A549 (cell line): Measurements from ENCODE around the gene LRRC38. TPM values are rescaled to one million over a fixed set of nuclear protein-coding genes. Genes with fewer than 3 reads are reported as not detected.

Experiments
- ATAC-seq, 2 experiments: fragments of 200-7000 bp in 1 of 2; fragments of >200 bp in 1 of 2; cut with Nextera tagmentation in 1 of 2; cut with Tn5 transposase in 1 of 2; 3 replicates each; pipeline versions ENCODE4 v1.8.0 to v1.9.1; 2018 to 2020; ENCODE audit warnings: mild to moderate bottlenecking in 1 of 2, moderate library complexity in 1 of 2
- CTCF ChIA-PET: fragments of 300-600 bp; sonication (Branson Sonifier 250); formaldehyde crosslinking; extraction: SDS; loops from one replicate; lab custom pipeline; 2021; ENCODE audit warnings: antibody characterized with exemption, inconsistent platforms; lab: Yijun Ruan, JAX
- POLR2A ChIA-PET: fragments of 350-600 bp; formaldehyde crosslinking; extraction: SDS; loops from one replicate; lab custom pipeline; 2021; ENCODE audit warnings: antibody characterized with exemption, inconsistent platforms; lab: Yijun Ruan, JAX
- DNase-seq, 2 experiments: peaks; one replicate each; pipeline versions ENCODE4 v3.0.0 to v3.0.0-alpha.2; 2011 to 2016; ENCODE audit warnings: low read depth in 1 of 2, low spot score in 1 of 2
- FAIRE-seq: peaks from 2 replicates; lab custom pipeline; 2011; peaks lifted over from hg19 to GRCh38; lab: Jason Lieb, UNC
- H3K27ac ChIP-seq, 2 experiments: fragments of >200 bp; sonication (Bioruptor Twin); formaldehyde crosslinking; 3 replicates each; pipeline ENCODE4 v1.5.1; 2016 to 2017
- H3K4me1 ChIP-seq: fragments of >200 bp; sonication (Bioruptor Twin); formaldehyde crosslinking; 3 replicates; pipeline ENCODE4 v1.6.1; 2016
- H3K4me2 ChIP-seq: fragments of >200 bp; sonication (Bioruptor Twin); formaldehyde crosslinking; 3 replicates; pipeline ENCODE4 v1.6.1; 2016
- H3K4me3 ChIP-seq: fragments of >200 bp; sonication (Bioruptor Twin); formaldehyde crosslinking; 3 replicates; pipeline ENCODE4 v1.5.1; 2016
- H3K9me3 ChIP-seq: fragments of >200 bp; sonication (Bioruptor Twin); formaldehyde crosslinking; 3 replicates; pipeline ENCODE4 v1.6.1; 2016
- ATOH8 ChIP-seq: fragments of 250-450 bp; sonication (Bioruptor Pico); IDR thresholded peaks from 2 replicates; pipeline ENCODE4 v1.5.0; 2020; ENCODE audit warnings: low read depth, mild to moderate bottlenecking, moderate library complexity
- CBX8 ChIP-seq: fragments of 200-600 bp; sonication (generic); IDR thresholded peaks from 2 replicates; pipeline ENCODE4 v1.6.1; 2016
- CEBPB ChIP-seq, 2 experiments: fragments of >200 bp in 1 of 2; sonication (Bioruptor Twin) in 1 of 2; formaldehyde crosslinking in 1 of 2; IDR thresholded peaks; 2 replicates each; pipeline ENCODE4 v1.6.1; 2012 to 2016
- CHD4 ChIP-seq: fragments of 200-600 bp; sonication (generic); IDR thresholded peaks from 2 replicates; pipeline ENCODE4 v1.6.1; 2016; ENCODE audit warnings: antibody characterized with exemption, mild to moderate bottlenecking, borderline replicate concordance
- EHF ChIP-seq: fragments of 250-450 bp; sonication (Bioruptor Pico); IDR thresholded peaks from 2 replicates; pipeline ENCODE4 v1.5.0; 2020; ENCODE audit warnings: mild to moderate bottlenecking
- EHMT2 ChIP-seq: fragments of 200-600 bp; sonication (generic); IDR thresholded peaks from 2 replicates; pipeline ENCODE4 v1.6.1; 2016; ENCODE audit warnings: antibody characterized with exemption, low read depth, mild to moderate bottlenecking, moderate library complexity
- EP300 ChIP-seq, 2 experiments: fragments of >200 bp; sonication (Bioruptor Twin); formaldehyde crosslinking; IDR thresholded peaks; 2 replicates in 1 of 2; 3 replicates in 1 of 2; pipeline ENCODE4 v1.6.1; 2016 to 2017
- ESRRA ChIP-seq: fragments of 150-350 bp; IDR thresholded peaks from 2 replicates; pipeline ENCODE4 v1.6.1; 2014; ENCODE audit warnings: mild to moderate bottlenecking, low read length, borderline replicate concordance
- GATA3 ChIP-seq: IDR thresholded peaks from 2 replicates; pipeline ENCODE4 v1.6.1; 2012; ENCODE audit warnings: borderline replicate concordance
- HDAC2 ChIP-seq: fragments of 200-600 bp; sonication (generic); IDR thresholded peaks from 2 replicates; pipeline ENCODE4 v1.6.1; 2016
- HEYL ChIP-seq: fragments of 250-450 bp; sonication (Bioruptor Pico); IDR thresholded peaks from 2 replicates; pipeline ENCODE4 v1.8.0; 2021; ENCODE audit warnings: mild to moderate bottlenecking, moderate library complexity
- HOXB13 ChIP-seq: fragments of 250-450 bp; sonication (Bioruptor Pico); IDR thresholded peaks from 2 replicates; pipeline ENCODE4 v1.5.0; 2020; ENCODE audit warnings: low read depth, mild to moderate bottlenecking, moderate library complexity
- HOXB5 ChIP-seq: fragments of 250-450 bp; sonication (Bioruptor Pico); IDR thresholded peaks from 2 replicates; pipeline ENCODE4 v1.5.0; 2020; ENCODE audit warnings: mild to moderate bottlenecking, moderate library complexity
- KDM1A ChIP-seq: fragments of 200-600 bp; sonication (generic); IDR thresholded peaks from 2 replicates; pipeline ENCODE4 v1.6.1; 2016; ENCODE audit warnings: low read depth, mild to moderate bottlenecking
- KDM5A ChIP-seq: fragments of 200-600 bp; sonication (generic); IDR thresholded peaks from 2 replicates; pipeline ENCODE4 v1.6.1; 2016; ENCODE audit warnings: antibody characterized with exemption, mild to moderate bottlenecking
- MAZ ChIP-seq: fragments of 150-350 bp; IDR thresholded peaks from 2 replicates; pipeline ENCODE4 v1.6.1; 2014; ENCODE audit warnings: antibody characterized with exemption, low read depth, low read length, borderline replicate concordance
- NFE2L2 ChIP-seq: fragments of 150-350 bp; conservative IDR thresholded peaks from 2 replicates; pipeline ENCODE4 v1.6.1; 2014; ENCODE audit warnings: low read length
- NPAS2 ChIP-seq: fragments of 250-450 bp; sonication (Bioruptor Pico); IDR thresholded peaks from 2 replicates; pipeline ENCODE4 v1.8.0; 2022; ENCODE audit warnings: mild to moderate bottlenecking, moderate library complexity, borderline replicate concordance
- PBX3 ChIP-seq: IDR thresholded peaks from 2 replicates; pipeline ENCODE4 v1.6.1; 2012
- POLR2A ChIP-seq: IDR thresholded peaks from 2 replicates; pipeline ENCODE4 v1.6.1; 2012; ENCODE audit warnings: mild to moderate bottlenecking, low read length
- RAD21 ChIP-seq, 2 experiments: fragments of >200 bp in 1 of 2; sonication (Bioruptor Twin) in 1 of 2; formaldehyde crosslinking in 1 of 2; IDR thresholded peaks in 1 of 2; conservative IDR thresholded peaks in 1 of 2; 2 replicates in 1 of 2; 3 replicates in 1 of 2; pipeline ENCODE4 v1.6.1; 2012 to 2018; ENCODE audit warnings: inconsistent platforms in 1 of 2
- RARB ChIP-seq: fragments of 250-450 bp; sonication (Bioruptor Pico); IDR thresholded peaks from 2 replicates; pipeline ENCODE4 v1.8.0; 2021; ENCODE audit warnings: mild to moderate bottlenecking, moderate library complexity
- RCOR1 ChIP-seq: fragments of 150-350 bp; IDR thresholded peaks from 2 replicates; pipeline ENCODE4 v1.6.1; 2014; ENCODE audit warnings: antibody characterized with exemption, low read length, low read depth
- RNF2 ChIP-seq: fragments of 200-600 bp; sonication (generic); IDR thresholded peaks from 2 replicates; pipeline ENCODE4 v1.6.1; 2016; ENCODE audit warnings: low read depth, mild to moderate bottlenecking, antibody characterized with exemption, moderate library complexity, borderline replicate concordance
- SREBF2 ChIP-seq: fragments of 450-650 bp; IDR thresholded peaks from 2 replicates; pipeline ENCODE4 v1.6.1; 2014; ENCODE audit warnings: mild to moderate bottlenecking, moderate library complexity
- TFCP2L1 ChIP-seq: fragments of 250-450 bp; sonication (Bioruptor Pico); IDR thresholded peaks from 2 replicates; pipeline ENCODE4 v1.5.0; 2021; ENCODE audit warnings: mild to moderate bottlenecking
- ZFP36 ChIP-seq: fragments of 450-650 bp; IDR thresholded peaks from 2 replicates; pipeline ENCODE4 v1.6.1; 2014; ENCODE audit warnings: borderline replicate concordance; ENCODE audit not compliant: partially characterized antibody
- ZNF302 ChIP-seq: fragments of 250-450 bp; sonication (Bioruptor Pico); IDR thresholded peaks from 2 replicates; pipeline ENCODE4 v1.9.0; 2021; ENCODE audit warnings: inconsistent platforms, mild to moderate bottlenecking, moderate library complexity
- ZSCAN20 ChIP-seq: fragments of 250-450 bp; sonication (Bioruptor Pico); IDR thresholded peaks from 2 replicates; pipeline ENCODE4 v1.8.0; 2022; ENCODE audit warnings: mild to moderate bottlenecking, moderate library complexity
- WGBS: methylation state at CpG from one replicate; pipeline ENCODE4 v1.1.6; 2017; ENCODE audit errors: missing lambda C conversion rate; 5-methylcytosine and 5-hydroxymethylcytosine counted together
- polyA plus RNA-seq, 4 experiments: library from polyadenylated mRNA; depleted of rRNA in 3 of 4; stranded (reverse); fragments of >200 nt; fragmentation: RNase III in 1 of 4; extraction: RNeasy Plus Mini Kit Qiagen cat#74134 plus additional on column Dnase treatment in 1 of 4; gene quantifications; 2 replicates in 3 of 4; 3 replicates in 1 of 4; pipeline ENCODE4 v1.2.3, GENCODE V29; 2011 to 2017
- TF ChIP-seq, protein P1 (sequence below): fragments of >200 bp; sonication (Bioruptor Twin); formaldehyde crosslinking; IDR thresholded peaks from 3 replicates; pipeline ENCODE4 v1.6.1; 2016

The LRRC38 gene
- polyA plus RNA-seq, 2 of the 4 experiments (the other 2 are of a cell fraction): not detected

GRCh38 chr1:13462682-13463081 is 51.1 kb downstream of the LRRC38 start:
- ChIA-PET POLR2A (no interaction called here), CTCF (no interaction called here)
- Histone ChIP-seq H3K9me3 (no peaks in the 10 kb centered on the region), H3K4me1 (no peaks in the 10 kb centered on the region), H3K4me2 (no peak overlapping the region), H3K4me3 (no peak overlapping the region), H3K27ac (no peak overlapping the region)
- ATAC-seq (no peak), FAIRE-seq (no peak), DNase-seq (no peak)
- 0% methylated on average over 7 of the region's 7 CpGs for WGBS
- TF ChIP-seq ZFP36: no peak
- no peak for TF ChIP-seq EP300 (IDR thresholded peaks at IDR 0.05)
- TF ChIP-seq NFE2L2: no peak
- TF ChIP-seq MAZ: no peak
- no peak for TF ChIP-seq HOXB5 (CRISPR knock-in tag)
- no peak for TF ChIP-seq ESRRA
- TF ChIP-seq NPAS2 (CRISPR knock-in tag): no peak
- no peak for TF ChIP-seq PBX3
- no peak for TF ChIP-seq SREBF2
- TF ChIP-seq CEBPB (IDR thresholded peaks at IDR 0.05): no peak
- no peak for TF ChIP-seq RCOR1

DNA sequence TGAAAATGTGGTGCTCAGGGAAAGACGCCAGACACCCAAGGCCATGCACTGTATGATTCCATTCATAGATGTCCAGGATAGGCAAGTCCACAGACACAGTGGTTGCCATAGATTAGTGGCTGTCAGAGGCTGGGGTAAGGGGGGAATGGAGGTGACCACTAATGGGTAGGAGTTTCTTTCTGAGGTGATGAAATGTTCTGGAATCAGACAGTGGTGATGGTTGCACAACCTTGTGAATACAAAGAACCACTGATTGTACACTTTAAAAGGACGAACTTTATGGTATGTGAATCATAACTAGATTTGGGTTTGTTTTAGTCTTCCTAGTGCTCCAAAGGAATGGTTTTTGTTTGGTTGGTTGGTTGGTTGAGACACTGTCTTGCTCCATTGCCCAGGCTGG is 51.8 kb downstream of the LRRC38 start:
- no peaks in the 10 kb centered on the region for H3K4me1 ChIP-seq
- no peak overlapping the region for H3K4me2 ChIP-seq
- H3K4me3 ChIP-seq: no peak overlapping the region
- no peaks in the 10 kb centered on the region for H3K9me3 ChIP-seq
- ChIA-PET POLR2A (no interaction called here), CTCF (no interaction called here)
- FAIRE-seq (no peak), ATAC-seq (no peak), DNase-seq (no peak)
- H3K27ac ChIP-seq: no peak overlapping the region
- WGBS: 14% methylated on average over 2 of the region's 2 CpGs
- no peak for TF ChIP-seq ZNF302 (CRISPR knock-in tag)
- no peak for TF ChIP-seq MAZ
- TF ChIP-seq POLR2A: no peak
- no peak for TF ChIP-seq HEYL (CRISPR knock-in tag)
- TF ChIP-seq EP300 (IDR thresholded peaks at IDR 0.05): no peak
- no peak for TF ChIP-seq ESRRA

GRCh38 chr1:13456904-13457532 is 56.8 kb downstream of the LRRC38 start:
- TF ChIP-seq HEYL (CRISPR knock-in tag) (no peak), HDAC2 (no peak), RNF2 (no peak), NFE2L2 (no peak)
- TF ChIP-seq, all 56 proteins: peak for 0
- H3K4me1 ChIP-seq: no peaks in the 10 kb centered on the region
- H3K27ac ChIP-seq: no peak overlapping the region
- H3K4me2 ChIP-seq: no peak overlapping the region
- no peaks in the 10 kb centered on the region for H3K9me3 ChIP-seq
- H3K4me3 ChIP-seq: no peak overlapping the region
- ATAC-seq (no peak), DNase-seq (no peak), FAIRE-seq (no peak)
- CTCF ChIA-PET: no interaction called here
- 19% methylated on average over 11 of the region's 15 CpGs for WGBS
- POLR2A ChIA-PET: no interaction called here

DNA sequence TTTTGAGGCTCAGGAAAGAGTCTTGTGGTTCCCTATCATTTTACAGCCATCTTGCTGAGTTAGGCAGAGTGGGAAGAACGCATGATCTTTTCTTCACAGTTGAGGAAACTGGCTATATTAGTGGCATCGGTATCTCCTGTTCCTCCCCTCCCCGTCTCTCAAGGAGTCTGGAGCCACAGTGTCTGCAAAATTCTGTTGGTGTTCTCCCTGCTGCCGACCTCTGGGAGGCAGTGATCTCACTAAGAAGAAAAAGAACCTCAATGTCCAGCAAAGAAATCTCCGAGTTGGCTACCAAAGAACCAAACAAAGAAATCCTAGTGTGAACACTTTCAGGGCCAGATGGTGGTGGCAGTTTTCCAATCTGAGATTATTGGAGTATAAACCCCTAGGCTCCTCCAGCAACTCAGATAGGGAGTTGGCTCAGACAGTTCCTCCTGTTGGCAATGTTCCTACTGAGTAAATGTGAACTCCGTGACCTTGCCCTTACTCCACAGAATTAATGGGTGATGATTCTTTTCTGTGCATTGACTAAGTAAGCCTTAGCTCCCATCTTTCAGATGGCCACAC is 62.3 kb downstream of the LRRC38 start:
- no peak for ATAC-seq
- CTCF ChIA-PET: no interaction called here

More for the DNA sequence above, 62.3 kb downstream of the LRRC38 start:
- H3K9me3 ChIP-seq: no peaks in the 10 kb centered on the region
- no peaks in the 10 kb centered on the region for H3K4me1 ChIP-seq
- H3K4me2 ChIP-seq: no peak overlapping the region
- H3K4me3 ChIP-seq: no peak overlapping the region
- 11% methylated on average over 6 of the region's 6 CpGs for WGBS
- TF ChIP-seq ATOH8 (CRISPR knock-in tag): no peak
- no peak for TF ChIP-seq HEYL (CRISPR knock-in tag)
- no peak for TF ChIP-seq CBX8
- TF ChIP-seq NFE2L2: no peak
- TF ChIP-seq ZSCAN20 (CRISPR knock-in tag): no peak
- no peak for TF ChIP-seq POLR2A
- no peak for TF ChIP-seq EHMT2
- TF ChIP-seq, protein P1, sequence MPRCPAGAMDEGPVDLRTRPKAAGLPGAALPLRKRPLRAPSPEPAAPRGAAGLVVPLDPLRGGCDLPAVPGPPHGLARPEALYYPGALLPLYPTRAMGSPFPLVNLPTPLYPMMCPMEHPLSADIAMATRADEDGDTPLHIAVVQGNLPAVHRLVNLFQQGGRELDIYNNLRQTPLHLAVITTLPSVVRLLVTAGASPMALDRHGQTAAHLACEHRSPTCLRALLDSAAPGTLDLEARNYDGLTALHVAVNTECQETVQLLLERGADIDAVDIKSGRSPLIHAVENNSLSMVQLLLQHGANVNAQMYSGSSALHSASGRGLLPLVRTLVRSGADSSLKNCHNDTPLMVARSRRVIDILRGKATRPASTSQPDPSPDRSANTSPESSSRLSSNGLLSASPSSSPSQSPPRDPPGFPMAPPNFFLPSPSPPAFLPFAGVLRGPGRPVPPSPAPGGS: no peak
- TF ChIP-seq GATA3: no peak
- TF ChIP-seq HOXB13 (CRISPR knock-in tag): no peak
- no peak for TF ChIP-seq RARB (CRISPR knock-in tag)
- TF ChIP-seq RAD21 (conservative IDR thresholded peaks at IDR 0.05 in 1 of 2, IDR thresholded peaks at IDR 0.05 in 1 of 2): no peak
- TF ChIP-seq KDM1A: no peak
- no peak for TF ChIP-seq TFCP2L1 (CRISPR knock-in tag)
- TF ChIP-seq CHD4: no peak
- no peak for TF ChIP-seq EHF (CRISPR knock-in tag)
- no peak for TF ChIP-seq KDM5A
- TF ChIP-seq, all 56 proteins: peak for 0
- POLR2A ChIA-PET: no interaction called here
- DNase-seq (no peak), FAIRE-seq (no peak)
- no peak overlapping the region for H3K27ac ChIP-seq
